Activated T-helper 1 cell treated with anti-CD3 and anti-CD28 coated beads, Interleukin-12 subunit alpha, Interleukin-12 subunit beta, Interleukin-2, Interleukin-4 antibody, amounts not matched to agents 30 ng/mL and 10 ng/mL and 1 ng/mL, durations not matched to agents 14 hours and 24 hours and 36 hours (primary cell): ENCODE data around the gene ZNF397. TPM values are rescaled to one million over a fixed set of nuclear protein-coding genes. Genes with fewer than 3 reads are reported as not detected.
"Not testable (repeated sequence)": the region's sequence is repeated elsewhere in the genome, so short reads cannot be mapped to it uniquely, and the experiment has no call there.

Source experiments
- DNase-seq: peaks from one replicate; pipeline ENCODE4 v3.0.0; 2021; ENCODE audit warnings: low spot score
- H3K27ac Mint-ChIP-seq: one replicate; pipeline ENCODE4 v1.8.0; 2021; ENCODE audit warnings: mild to moderate bottlenecking, mixed read lengths
- H3K27me3 Mint-ChIP-seq: one replicate; pipeline ENCODE4 v1.8.0; 2022; ENCODE audit warnings: mild to moderate bottlenecking, moderate library complexity, mixed read lengths; ENCODE audit not compliant: insufficient read depth
- H3K36me3 Mint-ChIP-seq: one replicate; pipeline ENCODE4 v1.8.0; 2021; ENCODE audit warnings: low read depth, mixed read lengths
- H3K4me1 Mint-ChIP-seq: one replicate; pipeline ENCODE4 v1.8.0; 2021; ENCODE audit warnings: low read depth, mixed read lengths
- H3K4me3 Mint-ChIP-seq: one replicate; pipeline ENCODE4 v1.8.0; 2021; ENCODE audit warnings: mild to moderate bottlenecking, moderate library complexity, mixed read lengths
- H3K9me3 Mint-ChIP-seq: one replicate; pipeline ENCODE4 v1.8.0; 2021; ENCODE audit warnings: mixed read lengths
- intact Hi-C: fragments of 100-400 bp; cut with micrococcal nuclease; formaldehyde crosslinking; loops from one replicate; pipeline ENCODE4 v1.15.1; 2024
- total RNA-seq: library from RNA; stranded (reverse); gene quantifications from 2 replicates; pipeline ENCODE4 v1.2.3, GENCODE V29; 2022

The ZNF397 gene
- 18.8 and 21.0 TPM in 2 replicates for total RNA-seq

DNA sequence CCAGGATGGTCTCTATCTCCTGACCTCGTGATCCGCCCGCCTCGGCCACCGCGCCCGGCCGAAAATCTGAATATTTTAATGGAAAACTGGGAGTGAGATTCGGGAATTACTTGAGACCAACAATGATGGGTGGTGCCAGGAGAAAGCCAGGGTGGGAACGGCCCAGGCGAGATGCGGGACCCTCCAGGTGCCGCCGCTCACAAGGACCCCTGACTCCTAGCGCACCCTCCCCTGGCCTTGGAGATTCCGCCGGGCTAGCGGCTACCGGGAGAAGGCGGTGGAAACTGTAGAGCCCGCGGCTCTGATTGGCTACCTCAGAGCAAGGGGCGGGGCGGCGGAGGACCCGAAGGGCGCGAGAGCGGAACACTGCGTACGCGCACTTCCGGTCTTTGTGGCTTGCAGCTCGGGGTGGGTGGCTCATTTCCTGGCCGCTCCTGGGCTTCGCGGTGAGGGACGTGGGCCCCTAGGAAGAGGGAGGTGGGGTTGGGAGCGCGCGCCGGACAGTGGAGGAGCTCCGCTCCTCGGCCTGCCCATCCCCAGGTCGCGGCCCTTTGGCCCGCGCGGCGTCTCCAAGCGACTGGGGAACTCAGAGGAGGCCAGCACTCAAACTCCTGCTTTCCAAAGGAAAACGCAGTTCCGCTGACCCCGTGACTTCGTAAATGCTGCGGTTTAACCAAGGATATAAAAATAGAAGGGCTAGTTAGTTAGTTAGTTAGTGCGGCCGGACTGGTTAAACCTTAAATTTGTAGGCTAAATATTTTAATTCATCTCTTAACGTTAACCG, at the start of gene ZNF397:
TSS of gene ZNF397 (plus strand) at position 371 of the 784 bp plus-strand sequence. CDS start 1,437 bp downstream, outside the sequence.
- peak within 1 kb of the TSS; percentile 97 for H3K4me3 Mint-ChIP-seq
- H3K9me3 Mint-ChIP-seq: peaks cover 26% of the 10 kb centered on the region
- intact Hi-C loops: loop anchor here (1.0 to 10.0 kb wide), 13 partner anchors 10 to 888 kb away; partner anchors contain the start of genes ELP2, GALNT1, INO80C and RMP24
- peak within 1 kb of the TSS; percentile 97 for H3K27ac Mint-ChIP-seq
- no peaks in the 10 kb centered on the region for H3K27me3 Mint-ChIP-seq
- H3K4me1 Mint-ChIP-seq: peaks cover 12% of the 10 kb centered on the region
- peaks cover 36% of the 10 kb centered on the region for H3K36me3 Mint-ChIP-seq
- peak; percentile 95 for DNase-seq

DNA sequence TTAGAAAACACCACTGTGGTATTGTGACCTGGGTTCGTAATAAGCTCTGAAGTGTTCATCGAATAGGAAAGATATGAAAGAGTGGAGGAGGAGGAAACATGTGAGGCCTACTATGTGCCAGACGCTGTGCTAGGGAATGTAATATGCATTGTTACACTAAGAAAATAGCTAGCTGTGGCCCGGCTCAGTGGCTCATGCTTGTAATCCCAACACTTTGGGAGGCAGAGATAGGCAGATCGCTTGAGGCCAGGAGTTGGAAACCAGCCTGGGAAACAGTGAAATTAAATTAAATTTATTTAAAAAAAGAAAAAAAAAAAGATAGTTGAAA, 49.2 kb upstream of the ZNF397 start:
- Mint-ChIP-seq H3K36me3 (no peaks in the 10 kb centered on the region), H3K27me3 (no peaks in the 10 kb centered on the region), H3K27ac (no peak overlapping the region), H3K4me3 (no peak overlapping the region), H3K4me1 (peaks cover 5% of the 10 kb centered on the region), H3K9me3 (no peaks in the 10 kb centered on the region)
- intact Hi-C loops: no loop called here
- DNase-seq: no peak

DNA sequence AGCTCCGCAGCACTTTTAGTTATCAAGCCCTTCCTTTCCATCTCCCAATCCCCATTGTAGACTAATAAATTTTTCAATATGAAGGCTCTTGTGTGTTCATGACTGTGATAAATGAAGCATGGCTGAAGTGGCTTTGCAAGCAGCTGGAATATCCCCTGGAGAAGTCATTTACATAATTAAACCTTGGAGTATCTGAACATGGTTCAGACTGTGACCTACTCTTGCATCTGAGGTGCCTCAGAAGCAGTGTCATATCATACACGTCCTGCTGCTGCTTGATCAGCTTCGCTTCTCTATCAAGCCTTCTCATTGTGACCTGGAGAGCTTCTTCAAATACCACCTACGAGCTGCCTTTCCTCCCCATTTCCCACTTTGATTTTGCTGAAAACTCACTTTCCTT, 48.4 kb upstream of the ZNF397 start:
- Mint-ChIP-seq H3K4me1 (peaks cover 5% of the 10 kb centered on the region), H3K9me3 (no peaks in the 10 kb centered on the region), H3K27me3 (no peaks in the 10 kb centered on the region), H3K4me3 (no peak overlapping the region), H3K36me3 (no peaks in the 10 kb centered on the region), H3K27ac (no peak overlapping the region)
- DNase-seq: no peak
- intact Hi-C loops: no loop called here

DNA sequence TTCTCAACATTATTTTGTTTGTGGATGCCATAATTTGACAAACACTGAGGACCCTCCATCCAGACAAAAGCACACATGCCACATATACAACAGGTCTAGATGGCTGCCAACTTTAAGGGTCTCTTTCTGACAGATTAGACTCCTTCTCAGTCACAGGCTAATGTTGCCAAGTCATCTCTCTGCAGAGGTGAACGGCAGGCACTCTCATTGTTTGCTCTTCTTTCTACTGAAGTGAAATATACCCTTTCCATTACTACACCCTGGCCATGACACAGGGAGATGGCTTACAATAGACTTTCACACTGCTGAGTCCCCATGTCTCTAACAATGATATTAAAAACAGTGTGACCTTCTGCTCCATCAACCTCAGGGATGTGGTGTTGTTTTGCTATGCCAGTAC, 47.5 kb upstream of the ZNF397 start:
- H3K27me3 Mint-ChIP-seq: no peaks in the 10 kb centered on the region

DNA sequence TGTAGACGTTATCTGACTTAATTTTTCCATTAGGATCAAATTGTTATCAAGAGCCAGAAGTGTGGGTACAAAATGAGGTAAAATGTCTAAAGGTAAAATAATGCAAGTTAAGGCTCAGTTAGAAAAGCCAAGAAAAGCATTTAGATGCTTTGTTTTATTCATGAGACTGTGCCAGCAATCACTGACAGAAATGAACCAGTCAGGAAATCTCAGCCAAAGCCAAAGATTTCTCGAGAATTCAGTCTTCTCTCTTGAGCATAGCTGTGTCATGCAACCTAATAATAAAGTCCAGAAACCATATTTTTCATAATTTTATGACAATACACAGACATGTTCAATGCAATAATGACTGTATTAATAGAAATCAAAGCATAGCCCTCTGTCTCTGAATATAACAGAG, 43.5 kb upstream of the ZNF397 start:
- Mint-ChIP-seq H3K9me3 (no peaks in the 10 kb centered on the region), H3K4me3 (no peak overlapping the region), H3K36me3 (no peaks in the 10 kb centered on the region), H3K27me3 (no peaks in the 10 kb centered on the region), H3K27ac (no peak overlapping the region), H3K4me1 (peaks cover 3% of the 10 kb centered on the region)
- intact Hi-C loops: no loop called here
- no peak for DNase-seq

More for the DNA sequence above, 47.5 kb upstream of the ZNF397 start:
- H3K27ac Mint-ChIP-seq: no peak overlapping the region
- no peak for DNase-seq
- peaks cover 5% of the 10 kb centered on the region for H3K4me1 Mint-ChIP-seq
- H3K4me3 Mint-ChIP-seq: no peak overlapping the region
- intact Hi-C loops: no loop called here
- H3K36me3 Mint-ChIP-seq: no peaks in the 10 kb centered on the region
- no peaks in the 10 kb centered on the region for H3K9me3 Mint-ChIP-seq

DNA sequence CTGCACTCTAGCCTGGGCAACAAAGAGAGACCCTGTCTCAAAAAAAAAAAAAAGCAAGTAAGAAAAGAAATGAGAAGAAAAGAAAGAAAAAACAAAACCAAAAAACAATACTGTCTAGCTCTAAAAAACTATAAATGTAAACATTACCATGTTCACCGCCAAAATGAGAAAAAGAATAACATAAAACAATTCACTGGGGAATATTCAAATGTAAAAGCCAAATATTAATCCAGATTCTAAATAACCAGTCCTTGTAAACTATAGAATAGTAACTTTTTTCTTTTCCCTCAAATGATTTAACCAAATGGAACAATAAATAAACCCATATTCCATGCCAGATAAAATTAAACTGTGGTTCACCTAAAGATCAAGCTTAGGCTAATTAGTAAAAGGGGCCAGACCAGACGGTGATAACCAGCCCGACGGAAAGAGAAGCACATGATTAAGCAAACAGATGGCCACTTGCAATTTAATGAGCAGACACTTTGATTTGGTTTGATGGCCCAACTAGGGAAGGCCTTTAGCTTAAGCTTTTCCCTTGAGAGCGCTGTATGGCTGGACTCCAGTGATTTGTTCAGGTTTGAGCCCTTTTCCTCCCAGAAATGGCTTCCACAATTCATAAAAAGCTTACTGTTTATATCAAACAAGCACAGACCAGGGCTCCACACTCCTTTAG, 39.4 kb upstream of the ZNF397 start:
- no peaks in the 10 kb centered on the region for H3K27me3 Mint-ChIP-seq
- no peaks in the 10 kb centered on the region for H3K4me1 Mint-ChIP-seq
- H3K4me3 Mint-ChIP-seq: no peak overlapping the region
- peaks cover 11% of the 10 kb centered on the region for H3K9me3 Mint-ChIP-seq
- no peak overlapping the region for H3K27ac Mint-ChIP-seq
- intact Hi-C loops: no loop called here
- DNase-seq: no peak
- H3K36me3 Mint-ChIP-seq: no peaks in the 10 kb centered on the region

DNA sequence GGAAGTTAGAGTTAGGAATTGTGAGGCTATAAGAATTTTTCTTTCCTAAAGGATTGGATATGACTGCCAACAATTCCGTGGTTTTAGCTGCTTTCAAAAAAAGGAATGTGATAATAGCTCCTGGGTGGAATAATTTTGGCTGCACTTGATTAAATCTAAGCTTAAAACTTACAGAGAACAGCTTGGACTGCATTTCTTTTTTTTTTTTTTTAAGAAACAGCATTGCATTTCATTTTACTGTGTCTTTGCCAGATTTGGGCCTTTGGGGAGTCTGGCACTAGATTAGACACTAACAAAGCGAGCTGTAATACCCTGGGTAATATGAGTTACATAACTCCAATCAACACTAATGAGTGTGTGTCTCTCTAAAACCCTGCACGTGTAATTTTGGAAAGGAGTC, 37.8 kb upstream of the ZNF397 start:
- H3K9me3 Mint-ChIP-seq: peaks cover 11% of the 10 kb centered on the region
- intact Hi-C loops: no loop called here
- no peaks in the 10 kb centered on the region for H3K36me3 Mint-ChIP-seq
- H3K27ac Mint-ChIP-seq: no peak overlapping the region
- H3K4me1 Mint-ChIP-seq: no peaks in the 10 kb centered on the region
- H3K27me3 Mint-ChIP-seq: no peaks in the 10 kb centered on the region
- no peak for DNase-seq
- H3K4me3 Mint-ChIP-seq: no peak overlapping the region

DNA sequence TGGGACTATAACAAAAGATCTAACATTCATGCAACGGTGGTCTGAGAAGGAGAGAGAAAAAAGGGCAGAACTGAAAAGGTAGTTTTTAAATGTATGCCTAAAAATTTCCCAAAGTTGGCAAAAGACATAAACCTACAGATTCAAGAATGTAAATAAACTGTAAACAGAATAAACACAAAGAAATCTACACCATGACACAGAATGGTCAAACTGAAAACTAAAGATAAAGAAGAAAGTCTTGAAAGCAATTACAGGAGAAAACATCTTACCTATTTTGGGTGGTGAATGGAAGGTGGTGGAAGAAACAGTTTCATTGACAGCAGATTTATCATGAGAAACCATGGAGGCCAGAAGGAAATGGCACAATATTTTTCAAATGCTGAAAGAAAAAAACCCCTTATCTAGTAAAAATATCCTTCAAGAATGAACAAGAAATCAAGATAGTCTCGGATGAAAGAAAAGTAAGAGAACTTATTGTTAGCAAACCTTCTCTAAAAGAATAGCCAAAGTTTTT, 35.6 kb upstream of the ZNF397 start:
- no peaks in the 10 kb centered on the region for H3K27me3 Mint-ChIP-seq
- DNase-seq: no peak
- intact Hi-C loops: no loop called here
- no peak overlapping the region for H3K27ac Mint-ChIP-seq
- H3K9me3 Mint-ChIP-seq: peaks cover 11% of the 10 kb centered on the region
- H3K4me1 Mint-ChIP-seq: no peaks in the 10 kb centered on the region
- H3K4me3 Mint-ChIP-seq: no peak overlapping the region
- no peaks in the 10 kb centered on the region for H3K36me3 Mint-ChIP-seq

DNA sequence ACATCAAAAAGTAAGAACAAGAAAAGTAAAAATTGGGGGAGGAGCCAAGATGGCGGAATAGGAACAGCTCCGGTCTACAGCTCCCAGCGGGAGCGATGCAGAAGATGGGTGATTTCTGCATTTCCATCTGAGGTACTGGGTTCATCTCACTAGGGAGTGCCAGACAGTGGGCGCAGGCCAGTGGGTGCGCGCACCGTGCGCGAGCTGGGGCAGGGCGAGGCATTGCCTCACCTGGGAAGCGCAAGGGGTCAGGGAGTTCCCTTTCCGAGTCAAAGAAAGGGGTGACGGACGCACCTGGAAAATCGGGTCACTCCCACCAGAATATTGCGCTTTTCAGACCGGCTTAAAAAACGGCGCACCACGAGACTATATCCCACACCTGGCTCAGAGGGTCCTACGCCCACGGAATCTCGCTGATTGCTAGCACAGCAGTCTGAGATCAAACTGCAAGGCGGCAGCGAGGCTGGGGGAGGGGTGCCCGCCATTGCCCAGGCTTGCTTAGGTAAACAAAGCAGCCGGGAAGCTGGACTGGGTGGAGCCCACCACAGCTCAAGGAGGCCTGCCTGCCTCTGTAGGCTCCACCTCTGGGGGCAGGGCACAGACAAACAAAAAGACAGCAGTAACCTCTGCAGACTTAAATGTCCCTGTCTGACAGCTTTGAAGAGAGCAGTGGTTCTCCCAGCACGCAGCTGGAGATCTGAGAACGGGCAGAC, 34.9 kb upstream of the ZNF397 start:
- H3K9me3 Mint-ChIP-seq: peaks cover 11% of the 10 kb centered on the region
- DNase-seq, H3K36me3 Mint-ChIP-seq, H3K4me1 Mint-ChIP-seq, H3K27ac Mint-ChIP-seq, intact Hi-C loops, H3K27me3 Mint-ChIP-seq, H3K4me3 Mint-ChIP-seq: not testable (repeated sequence)

DNA sequence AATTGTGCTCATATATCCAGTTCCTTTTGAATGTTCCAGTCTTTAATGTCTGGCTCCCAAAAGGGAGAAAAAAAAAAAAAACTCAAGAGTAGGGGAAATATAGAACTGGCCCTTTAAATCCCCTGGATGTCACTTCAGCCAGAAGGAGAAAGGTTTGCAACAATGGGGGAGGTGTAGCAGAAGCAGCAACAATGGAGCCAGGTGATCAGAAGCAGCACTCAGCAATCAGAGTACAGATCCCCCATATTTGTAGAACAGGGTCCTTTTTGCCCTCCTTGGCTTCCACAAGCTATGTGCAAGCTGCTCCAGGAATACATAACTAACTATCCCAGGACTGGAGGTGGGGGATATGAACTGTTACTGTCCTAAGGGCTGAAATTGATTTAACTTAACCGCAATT, 25.8 kb upstream of the ZNF397 start:
- no peaks in the 10 kb centered on the region for H3K4me1 Mint-ChIP-seq
- H3K27me3 Mint-ChIP-seq: no peaks in the 10 kb centered on the region
- H3K9me3 Mint-ChIP-seq: no peaks in the 10 kb centered on the region
- H3K27ac Mint-ChIP-seq: no peak overlapping the region
- no peaks in the 10 kb centered on the region for H3K36me3 Mint-ChIP-seq
- DNase-seq: no peak
- no peak overlapping the region for H3K4me3 Mint-ChIP-seq
- intact Hi-C loops: no loop called here

DNA sequence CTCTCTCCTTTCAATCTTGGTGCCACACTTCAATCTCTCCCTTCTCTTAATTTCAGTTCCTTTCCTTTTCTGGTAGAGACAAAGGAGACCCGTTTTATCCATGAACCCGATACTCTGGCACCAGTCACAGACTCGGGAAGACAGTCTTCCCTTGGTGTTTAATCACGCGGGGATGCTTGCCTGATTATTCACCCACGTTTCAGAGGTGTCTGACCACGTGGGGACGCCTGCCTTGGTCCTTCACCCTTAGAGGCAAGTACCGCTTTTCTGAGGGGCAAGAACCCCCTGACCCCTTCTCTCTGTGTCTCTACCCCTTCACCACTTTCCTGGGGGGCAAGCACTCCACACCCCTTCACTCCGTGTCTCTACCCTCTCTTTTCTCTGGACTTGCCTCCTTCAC, 24.2 kb upstream of the ZNF397 start:
- H3K9me3 Mint-ChIP-seq, intact Hi-C loops: not testable (repeated sequence)

DNA sequence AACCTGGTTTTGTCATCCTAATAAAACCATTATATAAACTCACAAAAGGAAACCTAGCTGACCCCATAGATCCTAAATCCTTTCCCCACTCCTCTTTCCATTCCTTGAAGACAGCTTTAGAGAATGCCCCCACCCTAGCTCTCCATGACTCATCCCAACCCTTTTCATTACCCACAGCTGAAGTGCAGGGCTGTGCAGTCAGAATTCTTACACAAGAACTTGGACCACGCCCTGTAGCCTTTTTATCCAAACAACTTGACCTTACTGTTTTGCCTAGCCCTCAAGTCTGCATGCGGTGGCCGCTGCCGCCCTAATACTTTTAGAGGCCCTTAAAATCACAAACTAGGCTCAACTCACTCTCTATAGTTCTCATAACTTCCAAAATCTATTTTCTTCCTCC, 21.5 kb upstream of the ZNF397 start:
- H3K4me3 Mint-ChIP-seq, H3K27me3 Mint-ChIP-seq, H3K36me3 Mint-ChIP-seq, intact Hi-C loops, H3K4me1 Mint-ChIP-seq, H3K9me3 Mint-ChIP-seq, DNase-seq, H3K27ac Mint-ChIP-seq: not testable (repeated sequence)

More for the DNA sequence above, 24.2 kb upstream of the ZNF397 start:
- not testable (repeated sequence) for H3K36me3 Mint-ChIP-seq, DNase-seq, H3K27me3 Mint-ChIP-seq, H3K4me3 Mint-ChIP-seq, H3K27ac Mint-ChIP-seq, H3K4me1 Mint-ChIP-seq

DNA sequence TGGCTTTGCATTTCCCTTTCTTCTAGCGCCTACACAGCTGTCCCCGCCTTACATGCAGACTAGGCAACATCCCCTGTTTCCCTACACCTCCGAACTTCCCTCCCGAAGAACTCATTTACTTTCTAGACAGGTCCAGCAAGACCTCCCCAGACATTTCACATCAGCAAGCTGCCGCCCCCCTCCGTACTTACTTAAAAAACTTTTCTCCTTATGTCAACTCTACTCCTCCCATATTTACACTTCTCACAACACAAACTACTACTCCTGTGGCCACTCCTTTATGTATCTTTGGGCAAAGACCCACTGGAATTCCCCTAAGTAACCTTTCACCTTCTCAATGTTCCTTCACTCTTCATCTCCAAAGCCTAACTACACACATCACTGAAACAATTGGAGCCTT, 20.4 kb upstream of the ZNF397 start:
- DNase-seq: no peak
- no peaks in the 10 kb centered on the region for H3K4me1 Mint-ChIP-seq
- no peak overlapping the region for H3K4me3 Mint-ChIP-seq
- H3K9me3 Mint-ChIP-seq: no peaks in the 10 kb centered on the region
- H3K27ac Mint-ChIP-seq: no peak overlapping the region
- peaks cover 3% of the 10 kb centered on the region for H3K27me3 Mint-ChIP-seq
- intact Hi-C loops: no loop called here
- no peaks in the 10 kb centered on the region for H3K36me3 Mint-ChIP-seq
